Measurements from ENCODE around the gene RBM28. TPM values are rescaled to one million over a fixed set of nuclear protein-coding genes. Genes with fewer than 3 reads are reported as not detected.

The RBM28 gene
- total RNA-seq, 1 donor from 2014 or later = 22.1 TPM

DNA sequence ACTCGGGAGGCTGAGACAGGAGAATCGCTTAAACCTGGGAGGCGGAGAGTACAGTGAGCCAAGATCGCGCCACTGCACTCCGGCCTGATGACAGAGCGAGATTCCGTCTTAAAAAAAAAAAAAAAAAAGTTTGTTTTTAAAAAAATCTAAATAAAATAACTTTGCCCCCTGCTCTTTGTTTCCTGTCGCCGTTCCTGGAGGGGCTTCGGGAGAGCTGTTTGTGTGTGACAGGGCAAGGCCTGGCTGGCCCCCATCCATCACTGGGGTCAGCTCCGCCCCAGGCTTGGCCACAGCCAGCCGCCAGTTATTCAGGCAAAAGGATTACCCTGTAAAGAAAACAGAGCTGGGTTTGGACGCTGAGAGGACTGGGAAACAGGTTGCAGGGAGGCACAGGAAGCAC lies 86.2 kb downstream of the RBM28 start:
- TF ChIP-seq, protein P1, sequence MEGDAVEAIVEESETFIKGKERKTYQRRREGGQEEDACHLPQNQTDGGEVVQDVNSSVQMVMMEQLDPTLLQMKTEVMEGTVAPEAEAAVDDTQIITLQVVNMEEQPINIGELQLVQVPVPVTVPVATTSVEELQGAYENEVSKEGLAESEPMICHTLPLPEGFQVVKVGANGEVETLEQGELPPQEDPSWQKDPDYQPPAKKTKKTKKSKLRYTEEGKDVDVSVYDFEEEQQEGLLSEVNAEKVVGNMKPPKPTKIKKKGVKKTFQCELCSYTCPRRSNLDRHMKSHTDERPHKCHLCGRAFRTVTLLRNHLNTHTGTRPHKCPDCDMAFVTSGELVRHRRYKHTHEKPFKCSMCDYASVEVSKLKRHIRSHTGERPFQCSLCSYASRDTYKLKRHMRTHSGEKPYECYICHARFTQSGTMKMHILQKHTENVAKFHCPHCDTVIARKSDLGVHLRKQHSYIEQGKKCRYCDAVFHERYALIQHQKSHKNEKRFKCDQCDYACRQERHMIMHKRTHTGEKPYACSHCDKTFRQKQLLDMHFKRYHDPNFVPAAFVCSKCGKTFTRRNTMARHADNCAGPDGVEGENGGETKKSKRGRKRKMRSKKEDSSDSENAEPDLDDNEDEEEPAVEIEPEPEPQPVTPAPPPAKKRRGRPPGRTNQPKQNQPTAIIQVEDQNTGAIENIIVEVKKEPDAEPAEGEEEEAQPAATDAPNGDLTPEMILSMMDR (conservative IDR thresholded peaks at IDR 0.05; ENCODE audit: low read depth, low read length) = no peak
- DNase-seq (ENCODE audit: low read depth) = no peak
- no peak overlapping the region for H3K4me3 ChIP-seq (ENCODE audit: low read depth, low read length)

DNA sequence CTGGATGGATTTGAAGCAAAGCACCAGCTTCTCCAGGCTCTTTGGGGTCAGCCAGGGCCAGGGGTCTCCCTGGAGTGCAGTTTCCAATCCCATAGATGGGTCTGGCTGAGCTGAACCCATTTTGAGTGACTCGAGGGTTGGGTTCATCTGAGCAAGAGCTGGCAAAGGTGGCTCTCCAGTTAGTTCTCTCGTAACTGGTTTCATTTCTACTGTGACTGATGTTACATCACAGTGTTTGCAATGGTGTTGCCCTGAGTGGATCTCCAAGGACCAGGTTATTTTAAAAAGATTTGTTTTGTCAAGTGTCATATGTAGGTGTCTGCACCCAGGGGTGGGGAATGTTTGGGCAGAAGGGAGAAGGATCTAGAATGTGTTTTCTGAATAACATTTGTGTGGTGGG lies 88.4 kb downstream of the RBM28 start:
- H3K4me3 ChIP-seq (ENCODE audit: low read depth, low read length) = no peak overlapping the region
- no peak for DNase-seq (ENCODE audit: low read depth)
- TF ChIP-seq, protein P1 (conservative IDR thresholded peaks at IDR 0.05; ENCODE audit: low read depth, low read length) = no peak

DNA sequence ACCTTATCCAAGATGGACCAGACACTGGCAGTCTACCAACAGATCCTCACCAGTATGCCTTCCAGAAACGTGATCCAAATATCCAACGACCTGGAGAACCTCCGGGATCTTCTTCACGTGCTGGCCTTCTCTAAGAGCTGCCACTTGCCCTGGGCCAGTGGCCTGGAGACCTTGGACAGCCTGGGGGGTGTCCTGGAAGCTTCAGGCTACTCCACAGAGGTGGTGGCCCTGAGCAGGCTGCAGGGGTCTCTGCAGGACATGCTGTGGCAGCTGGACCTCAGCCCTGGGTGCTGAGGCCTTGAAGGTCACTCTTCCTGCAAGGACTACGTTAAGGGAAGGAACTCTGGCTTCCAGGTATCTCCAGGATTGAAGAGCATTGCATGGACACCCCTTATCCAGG lies 89.2 kb downstream of the RBM28 start:
- TF ChIP-seq, protein P1 (conservative IDR thresholded peaks at IDR 0.05; ENCODE audit: low read depth, low read length) = no peak
- no peak for DNase-seq (ENCODE audit: low read depth)
- no peak overlapping the region for H3K4me3 ChIP-seq (ENCODE audit: low read depth, low read length)

DNA sequence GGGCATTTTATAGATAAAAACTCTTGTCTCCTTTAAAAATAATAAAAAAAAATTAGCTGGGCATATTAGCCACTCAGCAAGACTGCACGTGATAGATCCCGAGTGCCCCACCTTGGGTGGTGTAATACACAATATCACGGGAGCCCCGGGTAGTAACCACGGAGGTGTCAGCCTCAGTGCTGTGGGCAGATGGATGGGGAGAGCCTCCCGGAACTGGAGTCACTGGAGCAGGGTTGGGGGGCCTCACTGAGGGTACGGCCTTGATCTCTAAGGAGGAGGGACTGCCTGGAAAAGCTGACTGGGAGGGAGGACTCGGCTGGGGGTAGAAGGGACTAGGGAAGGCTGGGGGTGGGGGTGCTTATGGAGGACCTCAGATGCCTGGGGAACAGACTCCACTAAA lies 90.0 kb downstream of the RBM28 start:
- no peak for DNase-seq (ENCODE audit: low read depth)
- H3K4me3 ChIP-seq (ENCODE audit: low read depth, low read length) = no peak overlapping the region
- TF ChIP-seq, protein P1 (conservative IDR thresholded peaks at IDR 0.05; ENCODE audit: low read depth, low read length) = no peak

DNA sequence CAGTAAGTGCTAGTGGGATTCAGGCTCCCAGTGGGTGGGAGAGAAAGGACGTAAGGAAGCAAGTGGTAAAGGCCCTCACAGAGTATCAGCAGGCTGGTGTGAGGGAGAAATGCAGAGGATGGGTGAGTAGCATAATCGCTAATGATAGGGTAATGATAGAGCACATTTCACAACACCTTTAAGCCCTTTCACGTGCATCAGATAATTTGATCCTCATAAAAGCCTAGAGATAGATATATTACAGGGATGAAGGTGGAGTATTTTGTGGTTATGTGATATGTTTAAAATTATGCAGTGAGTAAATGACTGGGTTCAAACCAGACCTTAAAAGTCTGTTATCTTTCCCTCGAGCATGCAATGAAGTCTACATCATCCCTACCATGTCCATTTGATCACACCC lies 92.4 kb downstream of the RBM28 start:
- DNase-seq (ENCODE audit: low read depth) = no peak
- no peak overlapping the region for H3K4me3 ChIP-seq (ENCODE audit: low read depth, low read length)
- TF ChIP-seq, protein P1 (conservative IDR thresholded peaks at IDR 0.05; ENCODE audit: low read depth, low read length) = no peak

Other genes with a start within 250 kb of the RBM28 start
- gene LEP, start 102.6 kb downstream of the RBM28 start, total RNA-seq = not detected in 2 replicates
- 1.3 TPM in 1 of 2 replicates, not detected in the other for gene PRRT4, start 17.8 kb upstream of the RBM28 start, total RNA-seq
- 64.3 and 89.3 TPM in 2 replicates for gene IMPDH1, start 66.1 kb upstream of the RBM28 start, total RNA-seq
- gene HILPDA, start 112.0 kb upstream of the RBM28 start, total RNA-seq = 21.6 and 33.7 TPM in 2 replicates
- gene METTL2B, start 132.8 kb upstream of the RBM28 start, total RNA-seq = 39.6 and 39.9 TPM in 2 replicates

Measured in epithelial cell of proximal tubule (primary cell).